HG03139 (cell line): Measurements from ENCODE around the gene KRTAP5-3.
"Not testable (repeated sequence)": the region's sequence is repeated elsewhere in the genome, so short reads cannot be mapped to it uniquely, and the experiment has no call there.

ENCODE experiments used
- ATAC-seq: cut with Tn5 transposase; IDR thresholded peaks from one replicate; pipeline ENCODE4 v1.9.1; 2021; ENCODE audit not compliant: unreplicated experiment

KRTAP5-3 gene

GRCh38 chr11:1608363-1608762 is at the start of gene KRTAP5-3:
TSS of gene KRTAP5-3 (minus strand) at chr11:1608463. CDS start at chr11:1608385, 78 bp downstream.
- no peak for ATAC-seq

- ATAC-seq, result no peak
These were observed 48.4 kb upstream of the KRTAP5-3 start for GRCh38 chr11:1656670-1657069.

GRCh38 chr11:1656061-1656441 is 47.8 kb upstream of the KRTAP5-3 start:
- no peak for ATAC-seq

GRCh38 chr11:1655168-1656060 is 47.2 kb upstream of the KRTAP5-3 start:
- ATAC-seq, result no peak

GRCh38 chr11:1654388-1655167 is 46.3 kb upstream of the KRTAP5-3 start:
- ATAC-seq, result no peak

GRCh38 chr11:1653541-1654387 is 45.5 kb upstream of the KRTAP5-3 start:
- ATAC-seq, result no peak

GRCh38 chr11:1652771-1653540 is 44.7 kb upstream of the KRTAP5-3 start:
- no peak for ATAC-seq

- no peak for ATAC-seq
These were observed 44.1 kb upstream of the KRTAP5-3 start for GRCh38 chr11:1652442-1652770.

GRCh38 chr11:1652026-1652425 is 43.8 kb upstream of the KRTAP5-3 start:
- no peak for ATAC-seq

GRCh38 chr11:1651411-1651980 is 43.2 kb upstream of the KRTAP5-3 start:
- ATAC-seq, result no peak

- no peak for ATAC-seq
These were observed 42.6 kb upstream of the KRTAP5-3 start for GRCh38 chr11:1650918-1651262.

GRCh38 chr11:1650034-1650917 is 42.0 kb upstream of the KRTAP5-3 start:
- ATAC-seq, result no peak

- no peak for ATAC-seq
These were observed 40.6 kb upstream of the KRTAP5-3 start for GRCh38 chr11:1648653-1649420.

GRCh38 chr11:1647901-1648652 is 39.8 kb upstream of the KRTAP5-3 start:
- ATAC-seq, result no peak

- ATAC-seq, result not testable (repeated sequence)
These were observed 38.3 kb upstream of the KRTAP5-3 start for GRCh38 chr11:1646540-1646939.

- ATAC-seq, result no peak
These were observed 37.1 kb upstream of the KRTAP5-3 start for GRCh38 chr11:1645357-1645821.

- no peak for ATAC-seq
These were observed 36.5 kb upstream of the KRTAP5-3 start for GRCh38 chr11:1644601-1645356.
